Measurements from ENCODE around the gene PLK5. TPM values are rescaled to one million over a fixed set of nuclear protein-coding genes. Genes with fewer than 3 reads are reported as not detected.
"Not testable (repeated sequence)": the region's sequence is repeated elsewhere in the genome, so short reads cannot be mapped to it uniquely, and the experiment has no call there.

The PLK5 gene
- total RNA-seq (2021) (not detected in 2 replicates), Bru-seq, nascent RNA (percentile 11 among the genes with signal in this experiment), BruChase-seq, experiment 1, labeled RNA remaining after a 2-hour chase (percentile 7 among the genes with signal in this experiment), BruChase-seq, experiment 2, labeled RNA remaining after a 6-hour chase (percentile 11 among the genes with signal in this experiment)
- long read RNA-seq = 0 reads

- no peaks in the 10 kb centered on the region for H3K9me3 ChIP-seq (ENCODE audit: low read depth, low read length, poor library complexity, severe bottlenecking)
- intact Hi-C loops (cut with micrococcal nuclease; ENCODE audit: unreplicated experiment) = no loop called here
- H3K4me1 ChIP-seq (ENCODE audit: insufficient read depth, low read length, poor library complexity, severe bottlenecking) = peaks cover 4% of the 10 kb centered on the region
- no TSS peak for BruUV-seq (replicated peaks)
- ChIA-PET POLR2A (ENCODE audit: low non-redundant PET) (interaction anchor here (0.6 kb wide), 1 partner anchor 84 kb away, joined by 4 read pairs; no protein-coding TSS in a partner anchor), CTCF (no interaction called here)
- H3K36me3 ChIP-seq (ENCODE audit: insufficient read depth, low read length, poor library complexity, severe bottlenecking) = no peaks in the 10 kb centered on the region
- no peak for DNase-seq (ENCODE audit: low spot score)
- TF ChIP-seq EZH2 (IDR thresholded peaks at IDR 0.05; ENCODE audit: borderline replicate concordance, low read depth, low read length, poor library complexity, severe bottlenecking) (no peak), CTCF (conservative IDR thresholded peaks at IDR 0.05; ENCODE audit: low read depth, low read length) (no peak)
- peak within 1 kb of the TSS; percentile 26 for H3K4me3 ChIP-seq (ENCODE audit: low read depth, low read length, poor library complexity, severe bottlenecking)
- peaks cover 28% of the 10 kb centered on the region for H3K27me3 ChIP-seq (replicated peaks; ENCODE audit: insufficient read depth, low read depth, low read length, poor library complexity)
- no peak within 1 kb of the TSS for H3K27ac ChIP-seq (ENCODE audit: low read depth, low read length, poor library complexity, severe bottlenecking)
These were observed at the start of gene PLK5 for GRCh38 chr19:1523412-1524286. Gene PLK5, plus strand, starts transcription at chr19:1524077. Its CDS starts 2,920 bp downstream, at chr19:1526997.

GRCh38 chr19:1474765-1475351 lies 49.0 kb upstream of the PLK5 start:
- Histone ChIP-seq H3K27ac (ENCODE audit: low read depth, low read length, poor library complexity, severe bottlenecking) (no peak overlapping the region), H3K4me1 (ENCODE audit: insufficient read depth, low read length, poor library complexity, severe bottlenecking) (peaks cover 21% of the 10 kb centered on the region), H3K36me3 (ENCODE audit: insufficient read depth, low read length, poor library complexity, severe bottlenecking) (peaks cover 4% of the 10 kb centered on the region), H3K4me3 (ENCODE audit: low read depth, low read length, poor library complexity, severe bottlenecking) (no peak overlapping the region), H3K9me3 (ENCODE audit: low read depth, low read length, poor library complexity, severe bottlenecking) (no peaks in the 10 kb centered on the region), H3K27me3 (replicated peaks; ENCODE audit: insufficient read depth, low read depth, low read length, poor library complexity) (peaks cover 26% of the 10 kb centered on the region)
- ChIA-PET POLR2A (ENCODE audit: low non-redundant PET) (interaction anchor here (0.5 kb wide), 1 partner anchor 205 kb away, joined by 4 read pairs; no protein-coding TSS in a partner anchor), CTCF (no interaction called here)
- TF ChIP-seq CTCF (conservative IDR thresholded peaks at IDR 0.05; ENCODE audit: low read depth, low read length) (no peak), EZH2 (IDR thresholded peaks at IDR 0.05; ENCODE audit: borderline replicate concordance, low read depth, low read length, poor library complexity, severe bottlenecking) (no peak)
- intact Hi-C loops (cut with micrococcal nuclease; ENCODE audit: unreplicated experiment) = no loop called here
- no peak for DNase-seq (ENCODE audit: low spot score)
- no TSS peak for BruUV-seq (replicated peaks)

- Histone ChIP-seq H3K9me3 (ENCODE audit: low read depth, low read length, poor library complexity, severe bottlenecking) (no peaks in the 10 kb centered on the region), H3K4me1 (ENCODE audit: insufficient read depth, low read length, poor library complexity, severe bottlenecking) (peaks cover 12% of the 10 kb centered on the region), H3K4me3 (ENCODE audit: low read depth, low read length, poor library complexity, severe bottlenecking) (no peak overlapping the region), H3K36me3 (ENCODE audit: insufficient read depth, low read length, poor library complexity, severe bottlenecking) (peaks cover 4% of the 10 kb centered on the region), H3K27ac (ENCODE audit: low read depth, low read length, poor library complexity, severe bottlenecking) (no peak overlapping the region), H3K27me3 (replicated peaks; ENCODE audit: insufficient read depth, low read depth, low read length, poor library complexity) (peaks cover 15% of the 10 kb centered on the region)
- CTCF ChIA-PET = no interaction called here
- BruUV-seq (replicated peaks) = no TSS peak
- POLR2A ChIA-PET (ENCODE audit: low non-redundant PET) = interaction anchor here (0.5 to 0.7 kb wide), 2 partner anchors 32 to 206 kb away, joined by 4 read pairs; no protein-coding TSS in a partner anchor
- intact Hi-C loops (cut with micrococcal nuclease; ENCODE audit: unreplicated experiment) = no loop called here
- TF ChIP-seq CTCF (conservative IDR thresholded peaks at IDR 0.05; ENCODE audit: low read depth, low read length) (no peak), EZH2 (IDR thresholded peaks at IDR 0.05; ENCODE audit: borderline replicate concordance, low read depth, low read length, poor library complexity, severe bottlenecking) (no peak)
- no peak for DNase-seq (ENCODE audit: low spot score)
These were observed 48.0 kb upstream of the PLK5 start for GRCh38 chr19:1475751-1476437.

GRCh38 chr19:1477056-1477455 lies 46.8 kb upstream of the PLK5 start:
- H3K27me3 ChIP-seq (replicated peaks; ENCODE audit: insufficient read depth, low read depth, low read length, poor library complexity); H3K4me1 ChIP-seq (ENCODE audit: insufficient read depth, low read length, poor library complexity, severe bottlenecking); intact Hi-C loops (cut with micrococcal nuclease; ENCODE audit: unreplicated experiment); CTCF ChIA-PET; H3K36me3 ChIP-seq (ENCODE audit: insufficient read depth, low read length, poor library complexity, severe bottlenecking); POLR2A ChIA-PET (ENCODE audit: low non-redundant PET); H3K4me3 ChIP-seq (ENCODE audit: low read depth, low read length, poor library complexity, severe bottlenecking); H3K9me3 ChIP-seq (ENCODE audit: low read depth, low read length, poor library complexity, severe bottlenecking); DNase-seq (ENCODE audit: low spot score); BruUV-seq (replicated peaks); H3K27ac ChIP-seq (ENCODE audit: low read depth, low read length, poor library complexity, severe bottlenecking): not testable (repeated sequence)

Measured in A673 (cell line).